ENCODE results near the gene PDLIM5.

Gene PDLIM5

DNA sequence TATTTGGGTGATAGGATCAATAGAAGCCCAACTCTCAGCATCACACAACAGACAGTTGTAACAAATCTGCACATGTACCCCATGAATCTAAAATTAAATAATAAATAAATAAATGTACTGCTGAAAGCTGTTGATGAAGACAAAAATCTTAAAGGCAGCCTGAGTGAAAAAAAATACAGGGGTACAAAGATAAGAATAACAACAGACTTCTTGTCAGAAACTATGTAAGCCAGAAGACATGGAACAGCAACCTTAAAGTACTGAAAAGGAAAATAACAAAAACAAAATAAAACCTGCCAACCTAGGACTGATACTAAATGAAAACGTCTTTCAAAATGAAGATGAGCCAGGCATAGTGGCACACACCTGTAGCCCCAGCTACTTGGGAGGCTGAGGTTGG, 25.0 kb upstream of the PDLIM5 start:
- no peak for DNase-seq (ENCODE audit: low spot score)

DNA sequence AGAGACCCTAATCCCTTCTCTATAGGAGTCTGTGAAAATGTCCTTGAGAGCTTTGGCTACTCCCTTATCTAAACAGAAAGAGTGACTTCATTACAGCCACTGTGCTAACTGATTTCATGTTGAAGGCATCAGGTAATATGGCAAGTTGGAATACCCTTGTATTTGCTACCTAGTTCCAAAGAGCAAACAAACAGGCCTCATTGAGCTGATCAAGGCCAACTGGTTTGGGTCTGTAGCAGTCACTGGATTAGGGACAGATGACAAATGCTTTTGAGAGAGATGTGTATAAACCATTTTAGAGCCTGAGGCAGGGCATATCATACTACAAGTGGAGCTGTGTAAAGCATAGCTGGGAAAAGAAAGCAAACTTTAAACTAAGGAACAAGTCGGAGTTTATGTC, 22.9 kb upstream of the PDLIM5 start:
- no peak for DNase-seq (ENCODE audit: low spot score)

DNA sequence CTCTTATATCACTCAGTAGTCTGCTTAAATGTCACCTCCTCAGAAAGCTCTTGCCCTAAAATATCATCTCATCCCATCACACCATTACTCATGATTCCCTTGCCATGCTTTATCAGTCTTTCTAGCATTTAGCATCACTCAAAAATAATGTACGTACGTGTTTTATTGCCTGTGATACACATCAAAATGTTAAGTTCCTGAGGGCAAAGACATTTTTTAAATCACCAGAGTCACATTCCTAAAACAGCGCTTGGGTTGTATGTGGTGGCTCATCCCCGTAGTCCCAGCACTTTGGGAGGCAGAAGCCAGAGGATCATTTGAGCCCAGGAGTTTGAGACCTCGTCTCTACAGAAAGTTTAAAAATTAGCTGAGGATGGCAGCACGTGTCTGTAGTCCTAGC, 21.3 kb upstream of the PDLIM5 start:
- DNase-seq (ENCODE audit: low spot score) = no peak

DNA sequence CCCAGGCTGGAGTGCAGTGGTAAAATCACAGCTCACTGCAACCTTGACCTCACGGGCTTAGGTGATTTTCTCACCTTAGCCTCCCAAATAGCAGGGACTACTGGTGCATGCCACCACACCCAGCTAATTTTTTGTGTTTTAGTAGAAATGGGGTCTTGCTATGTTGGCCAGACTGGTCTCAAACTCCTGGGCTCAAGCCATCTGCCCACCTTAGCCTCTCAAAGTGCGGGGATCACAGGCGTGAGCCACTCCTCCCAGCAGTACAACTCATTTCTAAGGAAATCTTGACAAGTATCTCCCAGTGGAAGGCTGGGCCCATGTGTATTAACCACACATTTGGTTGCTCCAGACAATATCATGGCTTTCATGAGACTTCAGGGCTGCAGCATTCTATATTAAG, 20.4 kb upstream of the PDLIM5 start:
- no peak for DNase-seq (ENCODE audit: low spot score)

DNA sequence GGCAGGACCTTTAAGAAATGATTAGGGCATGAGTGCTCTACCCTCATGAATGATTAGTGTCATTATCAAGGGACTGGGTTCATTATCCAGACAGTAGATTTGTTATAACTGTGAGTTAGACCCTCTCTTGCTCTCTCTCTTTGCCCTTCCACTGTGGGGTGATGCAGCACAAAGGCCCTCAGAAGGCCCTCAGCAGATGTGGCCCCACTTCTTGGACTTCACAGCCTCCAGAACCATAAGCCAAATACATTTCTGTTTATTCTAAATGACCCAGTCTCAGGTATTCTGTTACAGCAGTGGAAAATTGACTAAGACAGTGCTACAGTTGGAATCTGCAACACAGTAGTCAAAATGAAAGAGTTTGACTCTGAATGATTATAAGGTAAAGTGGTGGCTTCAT, 17.2 kb upstream of the PDLIM5 start:
- DNase-seq (ENCODE audit: low spot score) = no peak

DNA sequence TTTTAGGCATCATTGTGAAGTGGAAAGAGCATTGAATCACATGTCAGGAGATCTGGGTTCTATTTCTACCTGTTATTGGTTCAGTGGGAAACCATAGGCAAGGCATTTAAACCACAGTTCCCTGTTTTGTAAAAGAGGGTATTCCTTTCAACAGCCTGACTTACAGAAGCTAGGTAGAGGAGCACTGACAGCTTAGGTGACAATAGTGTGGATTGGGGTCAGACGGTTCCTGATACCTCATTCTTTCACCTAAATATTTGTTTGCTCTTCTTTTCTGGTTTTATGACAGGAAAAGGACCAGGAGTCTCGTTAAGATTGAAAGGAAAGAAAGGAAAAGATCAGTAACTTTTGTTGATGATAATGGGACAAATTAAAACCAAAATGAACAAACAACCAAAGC, 15.9 kb upstream of the PDLIM5 start:
- DNase-seq (ENCODE audit: low spot score) = no peak

DNA sequence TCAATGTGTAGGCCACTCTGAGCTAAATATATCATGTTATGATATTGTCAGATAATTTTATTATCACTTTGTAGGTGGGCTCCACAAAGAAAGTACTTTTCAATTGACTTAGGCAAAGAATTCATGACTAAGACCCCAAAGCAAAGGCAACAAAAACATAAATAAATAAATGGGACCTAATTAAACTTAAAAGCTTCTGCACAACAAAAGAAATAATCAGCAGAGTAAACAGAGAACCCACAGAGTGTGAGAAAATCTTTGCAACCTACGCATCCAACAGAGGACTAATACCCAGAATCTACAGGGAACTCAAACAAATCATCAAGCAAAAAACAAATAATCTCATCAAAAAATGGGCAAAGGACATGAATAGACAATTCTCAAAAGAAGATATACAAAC, 15.2 kb upstream of the PDLIM5 start:
- DNase-seq (ENCODE audit: low spot score) = no peak

DNA sequence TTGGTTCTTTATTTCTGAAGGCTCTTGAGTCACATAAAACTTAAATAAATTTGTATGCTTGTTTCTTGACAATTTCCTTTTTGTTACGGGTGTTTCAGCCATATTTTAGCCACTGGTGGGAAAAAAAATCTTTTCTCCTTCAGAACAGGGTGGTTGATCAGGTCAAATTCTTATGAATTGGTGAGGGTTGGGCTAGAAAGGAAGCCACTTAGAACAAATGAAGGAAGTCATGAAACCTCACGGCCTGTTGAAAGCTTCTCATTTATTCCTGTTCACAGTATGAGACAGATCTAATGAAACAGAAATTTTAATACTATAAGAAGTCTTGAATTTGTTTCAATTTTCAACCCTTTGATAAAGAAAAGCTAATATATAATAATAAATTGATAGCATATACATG, 12.1 kb upstream of the PDLIM5 start:
- DNase-seq (ENCODE audit: low spot score) = no peak

DNA sequence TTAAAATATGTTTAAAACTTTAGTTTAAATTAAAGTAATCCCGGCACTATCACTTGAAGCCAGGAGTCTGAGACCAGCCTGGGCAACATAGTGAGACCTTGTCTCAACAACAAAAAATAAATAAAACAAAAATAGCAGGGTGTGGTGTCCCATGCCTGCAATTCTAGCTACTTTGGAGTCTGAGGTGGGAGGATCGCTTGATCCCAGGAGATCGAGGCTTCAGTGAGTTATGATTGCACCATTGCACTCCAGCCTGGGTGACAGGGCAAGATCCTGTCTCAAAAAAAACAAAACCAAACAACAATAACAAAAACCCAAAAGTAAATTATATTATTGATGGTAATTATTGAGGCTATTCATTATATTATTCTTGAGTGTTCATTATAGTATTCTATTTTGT, 9.9 kb upstream of the PDLIM5 start:
- no peak for DNase-seq (ENCODE audit: low spot score)

DNA sequence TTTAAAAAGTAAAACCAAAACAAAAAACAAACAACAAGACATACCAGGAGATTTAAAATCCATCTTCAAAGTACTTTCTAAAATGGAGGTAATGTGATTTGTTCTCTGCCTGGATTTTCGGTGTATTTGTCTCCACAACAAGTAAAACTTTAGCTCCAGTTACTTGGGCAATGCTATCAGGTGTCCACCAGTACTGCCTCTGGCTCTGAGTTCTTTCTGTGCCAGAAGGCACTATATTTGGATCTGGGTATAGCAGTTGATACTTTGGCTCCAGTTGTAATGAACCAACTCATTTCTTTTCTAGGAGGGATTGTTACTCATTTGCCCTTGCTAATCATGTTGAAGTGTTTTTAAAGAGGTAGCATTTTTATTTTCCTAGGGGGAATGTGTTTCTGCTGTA, 9.5 kb upstream of the PDLIM5 start:
- no peak for DNase-seq (ENCODE audit: low spot score)

DNA sequence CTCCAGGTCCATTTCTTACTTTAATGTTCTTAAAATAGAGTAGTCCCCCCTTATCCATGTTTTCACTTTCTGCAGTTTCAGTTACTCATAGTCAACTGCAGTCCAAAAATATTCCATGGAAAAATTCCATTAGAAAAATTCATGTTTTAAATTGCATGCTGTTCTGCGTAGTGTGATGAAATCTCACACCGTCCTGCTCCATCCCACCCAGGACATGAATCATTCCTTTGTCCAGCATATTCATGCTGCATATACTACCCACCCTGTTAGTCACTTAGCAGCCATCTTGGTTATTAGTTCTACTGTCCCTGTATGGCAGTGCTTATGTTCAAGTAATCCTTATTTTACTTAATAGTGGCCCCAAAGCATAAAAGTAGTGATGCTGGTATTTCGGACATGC, 5.4 kb upstream of the PDLIM5 start:
- DNase-seq (ENCODE audit: low spot score) = no peak

DNA sequence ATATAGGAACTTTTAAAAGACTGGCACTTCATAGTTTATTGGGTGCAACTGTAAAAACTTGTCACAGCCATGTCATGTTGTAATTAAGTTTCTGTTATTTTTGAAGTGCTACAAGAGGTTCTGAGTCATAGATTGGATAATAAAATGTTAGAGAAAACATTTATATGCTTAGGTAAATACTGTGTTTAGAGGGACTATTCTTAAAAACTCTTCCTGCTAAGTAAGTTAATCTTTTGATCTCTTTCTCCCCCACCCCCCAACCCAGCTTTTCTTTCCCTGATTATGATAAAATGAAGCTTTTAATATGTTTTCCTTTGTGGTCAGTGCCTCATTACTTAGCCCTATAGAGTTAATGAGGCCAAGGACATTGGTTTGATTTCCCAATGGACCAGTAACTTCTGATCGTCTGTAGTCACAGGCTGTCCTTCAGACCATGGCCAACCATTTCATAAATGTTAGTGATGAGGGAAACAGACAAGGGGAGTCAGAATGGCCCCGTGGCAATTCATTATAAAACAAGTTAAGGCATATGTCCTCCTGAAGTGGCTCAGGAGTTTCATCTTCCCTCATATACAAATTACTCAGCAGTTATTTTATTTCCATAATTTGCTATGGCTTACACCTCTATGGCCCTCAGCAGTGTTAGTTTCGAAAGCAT, 3.9 kb upstream of the PDLIM5 start:
- DNase-seq (ENCODE audit: low spot score) = no peak

DNA sequence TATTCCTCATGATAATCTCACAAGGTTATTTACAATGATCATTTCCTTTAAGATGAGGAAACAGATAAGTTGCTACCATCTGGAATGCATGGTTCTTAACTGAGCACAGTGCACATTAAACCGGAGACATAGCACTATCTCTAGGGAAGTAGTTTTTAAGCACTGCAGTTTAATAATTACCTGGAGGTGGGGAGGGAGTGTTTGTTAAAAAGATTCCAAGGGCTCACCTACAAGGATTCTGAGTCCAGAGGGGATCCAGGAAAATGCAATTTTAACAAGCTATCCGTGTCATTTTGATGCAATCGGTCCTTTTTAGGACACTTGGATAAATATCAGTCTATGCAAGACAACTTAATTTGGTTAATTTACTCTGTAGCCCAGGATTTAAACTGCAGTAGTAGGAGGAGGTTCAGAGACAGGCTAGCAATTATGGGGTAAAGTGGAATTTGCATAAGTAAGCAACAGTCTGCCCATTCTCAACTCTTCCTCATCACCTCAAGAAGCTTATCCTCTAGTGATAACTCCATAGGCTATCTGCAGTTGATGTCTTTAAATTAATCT, 2.8 kb upstream of the PDLIM5 start:
- no peak for DNase-seq (ENCODE audit: low spot score)

DNA sequence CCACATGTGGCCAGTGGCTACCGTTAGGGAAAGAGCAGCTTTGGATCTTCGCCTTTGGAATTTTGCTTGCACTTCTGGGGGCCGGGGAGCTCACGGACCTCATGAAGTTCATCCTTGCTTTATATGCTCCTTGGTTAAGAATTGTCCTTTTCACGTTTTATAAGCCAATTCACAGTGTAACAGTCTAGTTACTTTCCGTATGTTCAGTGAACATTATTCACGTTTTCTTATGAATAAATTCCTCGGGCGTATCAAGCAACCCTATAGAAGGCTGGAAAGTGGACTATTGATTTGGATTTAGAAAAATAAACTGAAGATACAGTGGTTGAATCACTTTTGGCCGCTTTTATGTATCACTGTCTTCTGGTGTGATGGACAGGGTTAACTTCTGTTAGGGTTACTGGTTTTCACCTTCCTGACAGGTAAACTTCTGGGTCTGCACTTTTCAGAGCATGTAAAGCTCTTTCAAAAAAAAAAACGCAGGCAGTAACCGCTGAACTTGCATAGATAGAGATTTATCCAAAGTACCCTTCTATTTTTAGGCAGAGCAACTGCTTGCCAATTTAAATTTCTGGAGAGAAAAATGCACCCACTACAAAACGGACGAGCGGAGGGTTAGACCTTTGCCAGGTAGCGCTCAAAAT, 569 bp upstream of the PDLIM5 start:
- DNase-seq (ENCODE audit: low spot score) = no peak

DNA sequence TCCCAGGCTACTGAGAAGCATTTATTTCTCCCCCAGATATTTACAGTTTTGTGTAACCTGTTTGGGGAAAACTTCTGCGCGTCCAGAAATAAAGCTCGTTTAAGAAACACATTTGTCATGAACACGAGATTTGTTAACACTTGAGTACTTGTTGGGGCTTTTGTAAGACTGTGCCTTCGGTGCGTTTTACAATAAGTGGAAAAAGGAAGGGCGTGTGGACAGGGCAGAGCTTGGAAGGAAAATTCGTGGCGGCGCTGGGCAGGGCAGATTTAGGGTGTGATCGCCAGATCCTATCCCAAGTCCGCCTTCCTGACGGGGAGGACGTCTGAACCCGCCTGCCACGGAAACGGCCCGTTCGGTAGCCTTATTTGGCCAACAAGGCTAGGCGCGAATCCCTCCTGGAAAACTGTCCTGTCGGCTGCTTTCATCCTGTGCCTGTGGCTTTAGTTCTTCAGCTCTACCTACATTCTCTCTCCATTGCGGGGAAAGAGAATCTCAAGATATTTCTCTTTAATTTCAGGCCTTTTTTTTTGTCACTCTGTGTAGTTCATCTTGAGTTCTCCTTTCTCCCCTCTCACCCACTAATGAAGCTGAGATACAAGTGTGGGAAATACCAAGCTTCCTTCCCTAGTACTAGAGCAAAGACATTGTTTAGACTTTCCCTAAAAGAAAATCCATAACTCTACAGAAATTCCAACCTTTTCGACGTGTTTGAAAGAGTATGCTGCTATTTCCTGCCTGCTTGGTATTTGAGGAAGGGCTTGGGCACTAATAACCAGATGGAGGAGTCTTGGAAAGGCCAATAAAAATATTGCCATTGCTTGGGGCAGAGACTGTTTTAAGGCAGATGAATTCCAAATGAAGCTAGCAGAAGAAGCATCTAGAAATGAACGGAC, 982 bp downstream of the PDLIM5 start:
- DNase-seq (ENCODE audit: low spot score) = peak; percentile 87

DNA sequence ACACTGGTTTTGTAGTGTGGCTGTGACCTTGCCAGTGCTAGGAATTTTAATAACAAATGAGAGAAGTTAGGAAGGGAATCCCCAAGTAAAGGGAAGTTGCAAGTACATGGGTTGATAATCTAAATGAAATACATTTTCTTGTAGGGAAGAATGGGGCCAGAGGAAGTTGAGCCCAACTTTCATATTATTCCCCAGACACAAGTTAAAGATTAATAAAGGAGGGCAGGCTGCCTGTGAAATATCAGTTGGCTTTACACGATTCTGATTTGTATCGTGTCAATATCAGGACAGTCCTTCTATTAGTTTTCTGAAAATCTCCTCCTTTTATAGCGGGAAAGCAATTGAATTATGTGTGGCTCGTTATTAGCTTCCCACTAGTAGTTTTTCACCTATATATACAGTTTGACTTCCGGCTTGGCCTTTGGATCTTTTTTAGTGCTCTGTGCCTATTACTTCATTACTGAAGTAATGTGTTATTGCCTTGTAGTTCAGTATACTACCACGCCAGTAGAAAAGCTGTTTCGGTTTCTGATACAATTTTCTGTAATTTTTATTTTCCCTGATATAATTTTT, 1.7 kb downstream of the PDLIM5 start:
- no peak for DNase-seq (ENCODE audit: low spot score)

DNA sequence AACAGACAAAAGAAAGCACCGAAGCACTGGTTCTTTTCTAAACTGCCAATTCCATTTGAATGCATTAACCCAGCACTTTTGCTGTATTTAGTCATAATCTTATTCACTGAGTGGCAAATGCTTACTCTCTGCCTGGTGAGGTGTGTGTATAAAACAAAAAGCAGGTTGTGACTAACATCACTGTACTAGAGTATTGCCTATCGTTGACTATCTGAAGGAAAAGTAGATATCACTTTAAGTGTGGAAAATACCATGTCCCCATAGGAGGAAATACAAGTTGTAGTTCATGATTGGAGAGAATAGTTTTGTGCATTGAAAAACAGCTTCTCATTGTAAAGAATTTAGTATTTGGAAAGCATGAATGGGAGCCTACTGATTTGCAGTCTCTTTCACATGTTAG, 2.7 kb downstream of the PDLIM5 start:
- DNase-seq (ENCODE audit: low spot score) = no peak

DNA sequence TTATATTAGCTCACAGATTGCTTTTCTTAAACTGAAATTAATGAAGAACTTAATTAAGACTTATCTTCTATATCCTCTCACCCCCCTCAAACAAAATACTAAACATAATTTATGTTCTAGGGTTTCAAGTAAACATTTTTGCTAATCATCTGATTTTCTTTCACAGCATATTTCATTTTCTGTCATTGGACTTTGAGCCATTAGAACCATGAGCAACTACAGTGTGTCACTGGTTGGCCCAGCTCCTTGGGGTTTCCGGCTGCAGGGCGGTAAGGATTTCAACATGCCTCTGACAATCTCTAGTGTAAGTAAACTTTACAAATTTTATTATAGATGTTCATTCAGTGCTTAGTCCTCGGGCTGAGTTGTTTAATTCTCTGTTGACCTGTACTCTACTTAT, 3.3 kb downstream of the PDLIM5 start:
- peak; percentile 78 for DNase-seq (ENCODE audit: low spot score)

DNA sequence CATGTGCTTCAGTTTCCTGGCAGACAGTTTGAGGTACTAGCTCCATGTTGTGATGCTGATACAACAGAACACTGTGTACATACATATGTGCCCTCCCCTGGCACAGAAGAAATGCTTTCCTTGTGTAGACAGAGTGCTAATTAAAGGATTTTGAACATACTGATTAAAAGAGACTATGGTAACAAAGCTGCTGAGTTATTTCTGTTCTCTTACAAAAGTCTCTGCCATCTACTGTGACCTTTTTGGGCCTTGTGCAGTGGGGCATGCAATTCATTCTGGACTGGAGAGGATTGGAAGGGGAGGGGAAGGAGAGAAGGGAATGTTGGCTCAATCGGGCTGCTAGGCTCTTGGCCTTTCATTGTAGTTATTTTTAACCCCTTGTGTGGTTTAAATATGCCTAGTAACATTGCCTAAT, 6.0 kb downstream of the PDLIM5 start:
- no peak for DNase-seq (ENCODE audit: low spot score)

DNA sequence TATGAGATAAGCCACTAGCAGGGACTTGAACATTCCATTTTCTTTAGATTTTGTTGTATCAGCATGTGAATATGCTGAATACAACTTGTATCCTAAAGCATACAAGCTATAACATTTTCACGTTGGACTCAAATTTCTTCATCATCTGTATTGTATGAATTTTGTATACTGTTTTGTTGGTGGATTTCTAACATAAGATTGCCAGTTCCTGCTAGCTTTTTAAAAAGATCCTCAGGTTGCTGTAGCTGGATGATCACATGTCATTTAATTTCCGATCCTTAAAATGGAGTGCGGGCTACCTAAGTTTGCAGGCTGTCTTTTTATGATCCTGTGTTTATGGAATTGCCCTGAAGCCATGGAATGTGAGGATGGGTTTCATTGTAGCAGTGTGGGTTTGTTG, 6.9 kb downstream of the PDLIM5 start:
- no peak for DNase-seq (ENCODE audit: low spot score)

DNA sequence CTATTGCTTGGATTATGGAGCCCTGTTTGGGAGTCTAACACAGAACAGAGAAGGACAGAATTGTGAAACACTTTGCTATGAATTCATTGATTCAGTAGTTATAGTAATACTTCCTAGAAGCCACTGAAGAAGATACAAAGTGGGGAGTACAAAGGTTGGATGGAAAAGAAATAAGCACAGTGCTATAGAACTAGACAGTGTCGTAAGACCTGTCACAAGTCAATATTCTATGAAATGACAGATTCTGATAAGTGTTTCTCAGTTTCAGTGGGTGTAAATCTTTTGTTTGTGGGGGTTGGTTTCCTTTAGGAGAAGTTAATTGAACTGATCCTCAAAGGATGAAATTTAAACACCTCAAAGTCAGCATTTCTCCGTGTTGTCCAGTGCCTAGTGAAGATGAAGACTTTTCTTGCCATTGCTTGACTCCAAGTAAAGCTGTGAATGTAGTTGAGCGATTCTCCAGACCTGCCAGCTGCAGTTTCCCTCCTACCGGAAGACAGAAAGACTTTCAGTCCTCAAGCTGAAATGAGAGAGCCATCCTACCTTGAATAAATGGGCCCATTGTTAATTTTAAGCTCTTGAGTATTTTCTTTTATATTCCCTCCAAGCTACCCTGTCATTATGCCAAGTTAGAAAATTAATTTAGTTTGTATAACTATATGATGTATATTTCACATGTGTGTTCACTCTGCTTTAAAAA, 7.9 kb downstream of the PDLIM5 start:
- DNase-seq (ENCODE audit: low spot score) = no peak

DNA sequence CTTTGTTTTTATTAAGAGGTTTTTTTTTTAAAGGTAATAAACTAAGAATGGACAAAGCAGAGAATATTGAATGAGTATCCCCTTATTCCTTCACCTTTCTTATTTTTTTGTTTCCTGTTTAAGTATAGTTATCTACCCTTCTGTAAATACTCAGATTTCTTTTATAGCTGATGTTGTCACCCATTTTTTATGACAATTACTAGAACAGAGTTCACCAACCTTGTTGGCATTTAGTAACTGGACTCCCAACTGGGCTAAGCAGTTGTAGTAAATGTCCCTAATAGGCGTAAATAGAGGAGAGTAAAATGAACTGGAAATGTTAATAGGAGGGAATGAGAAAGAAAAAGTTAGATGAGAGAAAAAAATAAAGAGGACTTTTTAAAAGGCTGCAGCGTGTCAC, 9.8 kb downstream of the PDLIM5 start:
- DNase-seq (ENCODE audit: low spot score) = no peak
